Stimulated activated CD4-positive, alpha-beta T cell treated with anti-CD3 and anti-CD28 coated beads, TNF-alpha, amount 100 ng/mL, for 24 hours (primary cell): Measurements from ENCODE around the gene PLXNA4.

Experiments
- DNase-seq, 3 experiments: peaks; one replicate each; pipeline ENCODE4 v3.0.0-alpha.2; 2020; ENCODE audit warnings: low read depth in 3 of 3

PLXNA4 gene

DNA sequence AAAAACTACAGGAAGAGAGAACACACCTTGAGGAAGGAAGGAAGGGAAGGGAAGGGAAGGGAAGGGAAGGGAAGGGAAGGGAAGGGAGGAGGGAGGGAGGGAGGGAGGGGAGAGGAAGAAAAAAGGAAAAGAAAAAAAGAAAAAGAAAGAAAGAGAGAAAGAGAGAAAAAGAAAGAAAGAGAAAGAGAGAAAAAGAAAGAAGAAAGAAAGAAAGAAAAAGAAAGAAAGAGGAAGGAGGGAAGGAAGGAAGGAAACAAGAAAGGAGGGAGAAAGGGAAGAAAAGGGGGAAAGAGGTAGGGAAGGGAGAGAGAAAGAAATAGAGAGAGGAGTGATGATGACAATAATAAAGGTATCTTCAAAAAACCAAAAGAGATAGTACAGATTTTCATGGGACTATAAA, 12.3 kb upstream of the PLXNA4 start:
- no peak for DNase-seq

DNA sequence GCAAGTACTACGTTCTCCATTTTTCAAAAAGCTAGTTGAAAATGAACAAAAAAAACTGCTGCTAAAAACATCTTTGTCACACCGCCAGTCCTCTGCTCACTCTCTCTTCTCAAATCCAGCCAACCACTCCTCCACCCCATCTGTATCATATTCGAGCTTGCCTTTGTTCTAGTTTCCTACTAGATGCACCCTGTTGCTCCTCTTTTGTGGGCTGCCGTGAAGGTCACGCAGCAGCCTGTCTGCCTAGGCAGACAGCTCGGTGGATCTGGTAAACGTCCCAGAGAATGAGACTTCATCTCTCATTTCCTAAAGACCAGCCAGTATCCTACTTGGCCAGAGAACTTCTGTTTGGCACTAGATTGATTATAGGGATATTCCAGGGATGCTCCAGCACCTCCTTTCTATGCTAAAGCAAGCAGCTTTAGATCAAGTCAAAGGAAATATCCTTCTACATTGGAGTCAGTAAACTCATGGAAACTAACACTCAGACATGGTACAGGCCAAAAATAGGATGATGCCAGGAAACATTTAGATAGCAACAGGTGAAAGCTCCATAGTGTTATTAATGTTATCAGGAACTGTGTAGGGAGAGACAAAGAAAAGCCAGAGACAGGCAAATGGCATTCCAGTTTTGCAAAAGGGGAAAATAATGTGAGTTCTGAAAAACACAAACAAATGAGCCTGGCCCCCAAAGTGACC, 8.7 kb upstream of the PLXNA4 start:
- no peak for DNase-seq

DNA sequence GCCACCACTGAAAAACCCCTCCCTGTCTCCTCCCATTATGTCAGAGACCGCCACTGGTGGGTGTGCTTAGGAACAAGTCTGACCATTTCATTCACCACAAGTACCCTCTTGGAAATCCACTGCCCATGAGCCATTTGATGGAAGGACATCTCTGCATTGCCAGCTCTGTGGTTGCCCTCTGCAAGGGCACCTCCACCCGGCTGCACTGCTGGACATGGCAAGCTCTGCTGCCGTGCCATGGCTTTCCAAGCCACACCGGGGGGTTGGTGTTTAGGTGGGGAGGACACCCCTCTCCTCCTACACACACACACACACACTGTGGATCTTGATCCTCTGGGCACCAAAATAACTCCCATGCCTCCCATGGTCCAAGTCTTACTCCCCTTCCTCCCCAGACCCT, 5.2 kb upstream of the PLXNA4 start:
- DNase-seq, result no peak

DNA sequence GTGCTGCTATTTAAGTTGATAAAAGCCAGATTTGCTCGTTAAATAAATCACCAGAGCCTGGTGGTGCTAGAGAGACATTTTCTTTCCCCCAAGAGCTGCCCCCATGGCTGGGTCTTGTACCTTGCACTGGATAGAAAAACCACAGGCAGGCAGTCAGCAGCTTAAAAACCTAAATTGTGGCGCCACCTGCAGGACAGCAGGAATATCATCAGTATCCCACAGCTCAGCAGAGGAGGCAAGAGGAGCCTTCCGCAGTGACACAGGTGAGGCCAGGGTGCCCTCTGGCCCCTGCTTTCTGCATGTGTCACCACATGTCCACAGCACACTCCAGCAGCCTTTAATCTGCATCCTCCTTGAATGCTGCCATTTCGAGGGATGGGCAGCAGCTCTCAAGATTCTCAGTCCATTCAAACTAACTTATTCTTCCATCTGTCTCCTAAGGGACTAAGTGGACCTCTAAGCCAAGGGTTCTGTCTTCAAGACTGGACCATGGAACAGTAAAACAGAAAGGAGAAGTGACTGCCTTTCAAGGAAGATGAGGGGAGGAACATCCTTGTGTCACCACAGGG, 4.5 kb upstream of the PLXNA4 start:
- peak; percentile 18 to 57 (median 30) for DNase-seq

DNA sequence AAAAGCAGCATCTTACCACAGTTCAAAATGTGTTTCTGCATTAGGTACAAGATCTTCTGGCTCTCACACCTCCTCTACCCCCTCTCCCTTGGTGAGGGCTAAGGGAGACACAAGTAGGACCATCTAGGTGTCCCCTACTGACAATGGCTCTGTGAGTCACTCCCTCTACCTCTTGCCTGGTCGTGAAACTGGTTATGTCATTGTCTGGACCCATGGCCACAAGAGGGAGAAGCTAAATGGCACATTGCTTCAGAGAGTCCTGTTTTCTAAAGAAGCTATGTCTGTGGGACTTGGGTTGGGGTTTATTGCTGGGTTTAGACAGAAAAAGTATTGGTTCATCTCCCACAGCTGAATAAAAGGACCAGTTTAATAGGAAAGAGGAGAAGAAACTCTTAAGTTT, 4.0 kb upstream of the PLXNA4 start:
- DNase-seq, result no peak

DNA sequence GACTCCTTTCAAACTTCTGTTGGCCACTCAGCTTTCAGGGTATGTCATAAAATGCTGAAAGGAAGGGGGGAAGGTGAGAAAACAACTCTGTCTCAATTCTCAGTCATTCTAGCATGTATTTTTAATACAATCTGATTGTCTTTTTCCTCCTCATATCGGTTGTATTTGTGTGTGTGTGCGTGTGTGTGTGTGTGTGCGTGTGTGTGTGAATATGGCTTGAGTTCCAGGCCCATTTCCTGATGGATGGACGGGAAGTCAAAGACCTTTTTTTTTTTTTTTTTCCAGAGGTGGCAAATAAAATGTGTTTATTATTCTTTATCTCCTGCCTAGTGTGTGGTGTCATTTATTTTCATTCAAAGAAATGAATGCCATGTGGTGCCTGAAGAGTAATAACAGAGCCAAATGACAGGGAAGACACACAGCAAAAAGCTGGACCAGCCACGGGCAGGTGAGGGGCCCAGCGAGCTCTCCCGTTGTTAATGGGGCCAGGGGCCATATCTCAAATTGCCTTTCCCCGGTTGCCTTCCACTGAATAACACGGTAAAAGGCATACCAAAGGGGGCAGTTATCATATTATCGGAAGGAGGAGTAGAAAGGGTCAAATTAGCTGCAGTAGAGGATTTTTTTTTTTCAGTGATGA, 3.1 kb upstream of the PLXNA4 start:
- no peak for DNase-seq

DNA sequence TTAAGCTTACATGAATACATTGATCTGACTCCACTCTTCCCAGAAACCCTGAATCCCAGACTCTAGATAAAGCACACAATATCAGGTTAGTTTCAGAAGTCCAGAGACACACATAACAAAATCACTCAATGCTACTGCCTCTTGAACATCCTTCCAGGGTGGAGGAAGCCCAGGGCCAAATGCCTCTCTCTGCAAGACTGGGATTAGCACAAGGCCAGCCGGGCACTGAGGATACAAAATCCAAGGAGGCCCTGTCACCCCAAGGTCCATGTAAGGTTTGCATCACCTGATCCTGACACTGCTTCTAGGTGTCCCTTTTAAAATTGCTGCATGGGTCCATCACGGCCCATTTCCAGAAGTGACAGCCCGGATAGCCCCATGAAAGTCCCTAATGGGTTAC, 2.6 kb upstream of the PLXNA4 start:
- no peak for DNase-seq

DNA sequence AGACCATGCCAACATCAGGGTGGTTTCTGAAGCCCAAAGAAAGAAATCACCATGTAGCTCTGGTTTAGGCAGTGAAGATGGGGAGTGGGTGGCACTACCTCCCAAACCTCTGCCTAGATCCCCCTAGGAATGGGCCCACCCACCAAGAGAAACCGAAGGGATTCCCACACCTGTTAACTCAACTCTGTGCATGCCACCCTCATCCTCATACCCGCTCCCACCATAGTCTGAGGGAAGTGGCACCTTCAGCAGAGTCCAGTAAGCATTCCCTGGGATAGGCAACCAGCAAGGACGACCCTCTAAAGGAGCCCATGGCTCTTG, 1.7 kb upstream of the PLXNA4 start:
- no peak for DNase-seq

DNA sequence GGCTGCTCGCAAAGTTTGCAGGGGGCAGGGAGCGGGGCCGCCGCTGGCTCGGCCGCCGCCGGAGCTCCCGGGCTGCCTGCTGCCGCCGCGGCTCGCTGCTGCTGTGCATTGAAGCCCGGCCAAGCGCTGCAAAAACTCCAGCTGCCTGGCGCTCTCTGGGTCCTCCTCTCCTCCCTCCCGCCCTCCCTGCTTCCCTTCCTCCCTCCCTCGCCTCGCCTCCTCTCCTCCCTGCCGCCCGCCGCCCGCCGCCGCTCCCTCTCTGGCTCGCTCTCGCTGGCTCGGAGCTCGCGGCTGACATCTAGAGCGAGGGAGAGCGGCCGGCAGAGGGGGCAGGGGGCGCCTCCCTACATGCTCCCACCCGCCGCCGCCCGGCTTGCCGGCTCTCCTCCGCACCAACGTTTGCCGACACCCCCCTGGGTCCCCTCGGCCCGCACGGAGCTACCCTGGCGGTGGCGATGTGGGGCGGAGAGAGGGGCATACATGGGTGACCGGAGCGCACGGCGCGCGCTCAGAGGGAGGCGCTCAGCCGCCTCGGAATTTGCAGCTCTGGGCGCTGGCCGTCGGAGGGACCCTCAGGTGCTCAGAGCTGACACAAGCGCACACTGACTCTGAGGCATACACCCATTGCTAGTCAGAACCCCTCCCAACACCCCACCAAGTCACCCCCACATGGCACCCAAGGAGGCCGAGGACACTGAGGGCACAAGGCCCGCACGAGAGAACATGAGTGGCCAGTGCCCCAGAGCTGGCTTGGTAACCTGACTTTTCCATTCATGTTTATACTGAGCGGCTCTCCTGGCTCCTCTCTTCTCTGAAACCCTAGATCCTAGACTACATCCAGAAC, 1.2 kb upstream of the PLXNA4 start:
- DNase-seq, result peak in 1 of 3 experiments; percentile 18

DNA sequence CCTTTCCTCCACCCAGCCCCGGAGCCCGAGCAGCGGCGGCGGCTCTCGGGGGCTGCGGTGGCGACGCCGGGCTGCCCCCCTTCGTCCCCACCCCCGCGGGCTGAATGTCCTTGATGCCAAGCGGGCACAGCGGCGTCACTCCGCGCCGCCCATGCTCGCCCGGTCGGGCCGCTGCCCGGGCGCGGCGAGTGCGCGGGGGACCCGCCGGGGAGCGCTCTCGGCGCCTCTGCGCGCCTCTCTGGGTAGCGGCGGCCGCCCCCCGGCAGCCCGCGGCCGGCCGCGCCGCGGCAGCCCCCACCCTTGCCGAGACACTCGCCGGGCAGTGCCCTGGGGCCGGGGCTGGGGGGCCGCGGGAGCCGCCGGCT, 433 bp upstream of the PLXNA4 start:
- DNase-seq, result no peak

DNA sequence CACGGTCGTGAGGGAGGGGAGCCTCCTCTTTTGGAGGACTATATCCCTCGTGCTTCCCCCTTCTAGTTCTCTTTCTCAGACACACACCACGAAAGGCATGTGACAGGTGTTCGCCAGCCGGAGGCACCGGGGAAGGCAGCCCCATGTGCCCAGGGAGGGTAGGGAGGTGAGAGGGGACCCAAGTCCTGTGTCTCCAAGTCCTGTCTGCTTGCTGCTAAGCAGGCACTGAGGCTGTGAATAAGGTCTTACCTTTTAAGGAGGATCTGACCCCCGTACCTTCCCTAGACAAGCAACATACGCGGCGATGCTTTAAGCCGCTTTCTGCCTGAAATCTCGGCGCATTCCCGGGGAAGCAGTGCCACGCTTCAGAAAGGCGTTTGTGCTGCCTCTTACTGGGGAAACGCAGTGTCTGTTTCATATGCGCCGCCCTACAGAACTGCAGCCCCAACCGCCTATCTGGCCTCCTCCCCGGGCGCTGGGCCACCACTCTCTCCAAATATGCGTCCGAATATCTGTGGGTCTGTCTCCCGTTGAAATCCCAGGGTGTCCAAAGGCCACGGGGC, 770 bp downstream of the PLXNA4 start:
- no peak for DNase-seq

DNA sequence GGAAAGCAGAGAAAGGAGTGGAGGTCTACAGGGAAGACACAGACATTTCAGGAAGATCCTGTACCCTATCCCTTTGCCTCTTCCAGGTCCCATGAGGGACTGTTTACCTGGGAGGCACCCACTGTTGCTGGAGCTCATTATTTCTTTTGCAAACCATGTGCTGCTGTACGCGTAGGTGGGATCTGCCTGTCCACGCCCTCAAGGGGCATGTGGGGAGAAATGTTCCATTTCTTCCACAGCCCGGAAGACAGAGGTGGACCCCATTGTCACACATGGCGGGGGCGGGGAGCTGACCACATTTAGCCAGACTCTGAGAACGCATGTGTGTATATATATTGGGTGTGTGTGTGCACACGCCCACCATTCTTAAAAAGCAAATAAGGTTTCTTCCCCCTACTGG, 2.0 kb downstream of the PLXNA4 start:
- DNase-seq, result no peak

DNA sequence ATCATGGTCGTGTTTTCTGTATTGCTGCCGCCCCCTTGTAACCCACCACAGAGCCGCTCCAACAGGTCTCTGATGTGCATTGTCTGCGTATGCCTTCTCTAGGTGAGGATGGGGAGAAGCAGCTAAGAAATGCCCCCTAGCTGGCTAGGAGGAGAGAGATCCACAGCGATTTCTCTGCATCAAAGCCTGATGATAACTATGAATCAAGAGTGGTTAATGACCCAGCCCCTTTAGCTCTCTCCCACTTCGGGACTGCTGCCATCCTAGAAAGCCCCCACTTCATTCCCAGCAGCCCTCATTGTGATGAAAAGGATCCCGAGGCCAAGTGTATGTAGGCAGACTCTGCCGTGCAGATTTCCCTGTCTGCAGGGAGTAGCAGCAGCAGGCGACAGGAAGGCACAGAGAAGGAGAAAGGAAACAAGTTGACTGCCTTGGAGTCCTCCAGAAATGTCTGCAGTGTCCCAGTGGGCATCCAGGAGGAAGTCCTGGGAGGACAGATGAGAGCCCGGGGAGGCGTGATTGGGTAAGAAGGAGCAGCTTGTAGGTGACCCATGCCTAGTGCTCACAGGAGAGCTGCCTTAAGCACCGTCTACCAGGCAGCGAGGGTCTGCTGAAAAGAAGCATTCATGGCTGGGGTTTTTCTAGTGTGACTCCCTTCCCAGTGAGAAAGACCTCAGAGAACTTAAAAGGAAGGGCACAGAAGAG, 2.9 kb downstream of the PLXNA4 start:
- DNase-seq, result no peak

DNA sequence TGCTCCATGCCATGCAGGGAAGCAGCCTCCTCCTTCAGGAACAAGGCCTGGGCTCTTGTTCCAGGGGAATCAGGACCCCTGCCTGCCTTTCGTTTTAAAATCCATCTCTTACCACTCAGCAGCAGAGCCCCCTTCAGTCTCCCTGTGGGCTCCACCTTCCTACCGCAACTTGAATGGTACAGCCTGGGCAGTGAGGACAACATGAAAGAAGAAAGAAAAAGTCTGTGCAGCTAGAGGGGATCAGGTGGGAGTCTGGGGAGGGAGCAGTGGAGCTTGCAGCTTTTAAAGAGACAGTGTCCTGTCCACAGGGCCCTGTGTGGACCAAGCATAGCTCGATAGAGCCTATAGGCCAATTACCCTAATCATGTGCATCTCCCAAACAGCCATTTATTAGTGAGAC, 3.7 kb downstream of the PLXNA4 start:
- DNase-seq, result no peak

DNA sequence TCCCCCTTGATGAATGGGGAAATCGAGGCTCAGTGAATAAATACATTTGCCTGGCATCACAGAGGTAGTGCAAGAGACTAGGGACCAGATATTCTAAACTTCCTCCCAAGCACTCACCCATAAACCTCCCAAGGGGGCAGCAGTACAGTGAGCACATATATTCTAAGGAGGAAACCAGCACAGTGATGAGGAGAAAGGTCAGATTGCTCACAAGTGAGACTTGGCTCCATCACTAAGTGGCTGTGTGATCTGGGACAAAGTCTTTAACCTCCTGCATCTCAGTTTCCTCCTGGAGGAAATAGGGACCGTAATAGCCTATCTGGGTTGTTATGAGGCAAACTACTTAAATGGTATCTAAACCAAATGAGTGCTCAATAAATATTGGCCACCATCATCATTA, 4.3 kb downstream of the PLXNA4 start:
- DNase-seq, result no peak

DNA sequence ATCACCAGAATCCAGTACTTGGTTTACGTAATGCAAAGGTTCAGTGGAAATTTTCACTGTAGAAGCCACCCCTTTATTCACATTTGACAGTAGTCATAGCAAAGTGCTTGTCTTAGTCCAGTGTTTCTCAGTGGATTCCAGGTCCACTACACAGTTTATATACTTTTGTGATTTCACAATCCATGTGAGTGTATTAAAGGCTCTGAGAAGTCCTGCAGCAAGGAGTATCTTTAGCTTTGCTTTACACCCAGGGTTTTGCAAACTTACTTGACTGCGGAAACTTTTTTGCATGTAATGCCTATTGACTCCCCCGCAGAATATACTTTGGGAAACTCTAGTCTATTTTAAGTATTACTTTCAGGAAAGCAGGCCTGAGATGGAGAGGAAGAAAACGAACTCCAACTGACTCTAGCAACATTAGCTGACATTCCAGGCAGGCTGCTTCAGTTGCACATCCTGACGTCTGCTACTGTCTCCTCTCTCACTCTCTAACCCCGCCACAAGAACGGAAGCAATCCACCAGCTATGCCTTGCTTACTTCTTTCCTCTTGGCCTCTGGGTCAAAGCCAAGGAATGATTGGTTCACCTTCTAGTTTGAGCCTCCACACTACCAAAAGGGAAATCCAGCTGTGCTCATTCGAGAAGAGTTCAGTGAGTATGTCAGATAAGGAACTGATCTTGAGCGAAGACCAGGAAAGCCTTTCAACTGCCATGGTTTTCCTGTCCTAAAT, 6.2 kb downstream of the PLXNA4 start:
- DNase-seq, result no peak

DNA sequence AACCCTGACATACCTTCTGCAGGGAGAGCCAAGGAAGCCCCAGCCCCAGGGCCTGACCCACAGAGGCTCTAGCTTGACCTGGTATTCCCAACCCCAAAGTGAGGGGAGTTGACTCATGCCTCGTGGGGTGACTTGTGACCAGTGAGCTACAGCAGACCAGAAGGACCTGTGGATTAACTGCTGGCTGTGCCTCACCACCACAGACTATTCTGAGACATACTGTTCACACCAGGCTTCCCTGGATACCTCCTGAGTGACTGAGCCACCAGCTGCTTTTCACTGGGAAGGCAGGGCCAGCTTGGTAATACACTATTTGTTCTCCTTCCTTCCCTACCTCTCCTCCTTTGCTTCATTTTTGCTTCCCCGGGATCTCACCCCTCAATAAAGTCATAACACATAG, 7.3 kb downstream of the PLXNA4 start:
- DNase-seq, result no peak

DNA sequence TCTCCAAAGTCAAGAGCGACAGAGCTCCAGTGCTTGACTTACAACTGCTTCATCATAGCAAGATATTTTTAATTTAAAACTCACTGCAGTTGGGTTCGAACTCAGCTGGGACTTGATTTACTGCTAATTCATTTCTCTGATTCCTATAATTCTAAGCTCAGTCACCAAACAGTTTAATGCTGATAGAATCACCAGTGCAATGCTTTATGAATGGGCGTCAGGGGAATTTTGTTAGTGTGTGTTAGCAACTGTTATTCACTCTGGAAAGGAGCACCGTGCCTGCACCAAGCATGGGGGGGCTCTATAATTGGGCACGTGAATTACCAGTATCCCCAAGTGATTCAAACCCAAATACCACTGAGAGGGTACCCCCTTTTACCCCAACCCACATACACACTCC, 10.4 kb downstream of the PLXNA4 start:
- no peak for DNase-seq

DNA sequence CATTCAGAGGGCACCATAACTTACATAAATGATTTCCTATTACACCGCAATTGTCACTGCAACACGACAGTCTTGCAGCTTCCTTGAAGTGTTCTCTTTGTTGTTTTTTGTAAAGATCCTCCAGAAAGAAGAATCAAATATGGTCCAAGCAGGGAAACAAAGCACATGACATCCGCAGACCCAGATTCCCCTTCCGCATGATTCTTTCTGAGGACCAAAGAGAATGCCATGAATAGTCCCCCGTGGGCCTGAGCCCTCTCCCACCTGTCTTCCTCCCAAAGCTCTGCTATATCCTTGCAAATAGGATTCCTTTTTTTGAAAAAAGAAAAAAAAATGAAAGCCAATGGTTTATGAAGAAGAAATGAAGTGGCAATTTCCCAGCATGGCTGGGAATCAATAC, 10.8 kb downstream of the PLXNA4 start:
- no peak for DNase-seq

DNA sequence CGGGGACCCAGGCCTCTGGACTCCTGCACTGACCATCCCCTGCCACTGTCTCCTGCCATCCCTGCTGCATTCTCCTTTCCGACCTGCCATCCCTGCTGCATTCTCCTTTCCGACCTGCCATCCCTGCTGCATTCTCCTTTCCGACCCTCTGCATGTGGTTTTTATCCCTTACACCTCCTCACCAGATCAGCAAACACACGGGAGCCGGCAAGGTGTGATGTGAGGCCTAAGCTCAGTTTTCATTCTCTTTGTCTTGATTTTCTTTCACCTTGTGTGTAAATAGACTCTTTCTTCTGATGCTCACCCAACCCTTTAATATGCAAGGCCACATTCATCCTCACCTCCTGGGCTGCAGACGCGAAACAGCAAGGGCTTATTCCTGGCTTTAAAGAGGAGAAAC, 11.4 kb downstream of the PLXNA4 start:
- DNase-seq, result no peak

DNA sequence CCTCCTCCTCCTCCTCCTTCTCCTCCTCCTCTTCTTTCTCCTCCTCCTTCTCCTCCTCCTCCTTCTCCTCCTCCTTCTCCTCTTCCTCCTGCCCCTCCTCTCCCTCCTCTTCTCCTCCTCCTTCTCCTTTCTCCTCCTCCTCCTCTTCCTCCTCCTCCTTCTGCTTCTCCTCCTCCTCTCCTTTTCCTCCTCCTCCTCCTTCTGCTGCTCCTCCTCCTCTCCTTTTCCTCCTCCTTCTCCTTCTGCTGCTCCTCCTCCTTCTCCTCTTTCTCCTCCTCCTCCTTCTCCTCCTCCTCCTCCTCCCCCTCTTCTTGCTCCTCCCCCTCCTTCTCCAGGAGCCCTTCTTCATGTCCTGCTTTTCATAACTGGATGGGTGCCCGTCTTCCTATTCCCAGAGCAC, 12.2 kb downstream of the PLXNA4 start:
- no peak for DNase-seq
